Vagina (tissue), 2 donors: Measurements from ENCODE around the gene CDH13.

Experiments
- CTCF ChIP-seq, 3 experiments: fragments of 450-650 bp in 2 of 3; fragments of 200-600 bp in 1 of 3; sonication (generic) in 1 of 3; IDR thresholded peaks; one replicate each; pipeline ENCODE4 v1.5.1; 2017 to 2019; ENCODE audit warnings: antibody characterized with exemption in 3 of 3, mild to moderate bottlenecking in 2 of 3, moderate library complexity in 2 of 3
- POLR2AphosphoS5 ChIP-seq, 2 donors: sonication (generic); formaldehyde crosslinking; IDR thresholded peaks; one replicate each; pipeline ENCODE4 v1.9.0; 2017; ENCODE audit warnings: antibody characterized with exemption in 2 of 2, mild to moderate bottlenecking in 2 of 2, low read depth in 1 of 2; ENCODE audit not compliant: insufficient read depth in 1 of 2

DNA sequence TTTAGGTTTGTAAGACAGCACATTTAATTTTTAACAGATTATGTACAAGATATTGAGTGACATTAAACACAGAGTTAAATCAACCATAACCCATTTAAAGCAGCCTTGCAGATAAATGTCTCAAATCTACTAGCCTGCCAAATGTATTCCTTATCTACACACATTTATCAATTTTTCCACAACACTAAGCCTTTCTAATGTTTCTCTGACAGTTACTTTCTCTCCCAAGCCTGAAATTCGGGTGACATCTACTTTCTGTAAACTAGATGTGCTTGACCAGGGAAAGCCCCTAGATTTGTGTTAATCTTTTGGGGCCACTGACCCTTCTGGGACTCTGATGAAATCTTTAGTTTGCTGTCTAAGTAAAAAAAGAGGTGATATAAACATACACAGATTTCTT lies 69.0 kb downstream of the CDH13 start:
- no peak for TF ChIP-seq CTCF (IDR thresholded peaks at IDR 0.05)
- TF ChIP-seq POLR2AphosphoS5 (IDR thresholded peaks at IDR 0.05; ENCODE audit: insufficient read depth in 1 of 2, low read depth in 1 of 2), result no peak
